C4-2B (cell line): ENCODE measurements around the gene SPTLC2.

Experiments used
- CTCF ChIP-seq: fragments of 450-650 bp; conservative IDR thresholded peaks from 2 replicates; pipeline ENCODE4 v1.5.1; 2017; ENCODE audit warnings: mild to moderate bottlenecking
- ZFX ChIP-seq: fragments of 450-650 bp; IDR thresholded peaks from 2 replicates; pipeline ENCODE4 v1.6.1; 2017

- TF ChIP-seq CTCF, result no peak
- no peak for TF ChIP-seq ZFX
Observed at GRCh38 chr14:77648520-77649200, 32.2 kb upstream of the SPTLC2 start.
